ENCODE data around the gene MKLN1.

GRCh38 chr7:131489196-131489595 is 161.5 kb downstream of the MKLN1 start:
- no peak for TF ChIP-seq NR2C2 (IDR thresholded peaks at IDR 0.05; ENCODE audit: borderline replicate concordance, control insufficient read depth, insufficient read length, low read depth)
- TF ChIP-seq EZH2 (IDR thresholded peaks at IDR 0.05; ENCODE audit: borderline replicate concordance, control insufficient read depth, low read depth, low read length) = no peak
- TF ChIP-seq PKNOX1 (IDR thresholded peaks at IDR 0.05) = no peak
- no peak for TF ChIP-seq RELA (IDR thresholded peaks at IDR 0.05; ENCODE audit: borderline replicate concordance, partially characterized antibody)
- no peak for TF ChIP-seq ZNF592 (IDR thresholded peaks at IDR 0.05)

Data from GM12878 (cell line).